Dedifferentiated amniotic fluid mesenchymal stem cell (primary cell): ENCODE results near the gene HOXC11.

ENCODE experiments used
- DNase-seq: peaks from one replicate; pipeline ENCODE4 v3.0.0-alpha.2; 2016; ENCODE audit errors: extremely low spot score

The HOXC11 gene

DNA sequence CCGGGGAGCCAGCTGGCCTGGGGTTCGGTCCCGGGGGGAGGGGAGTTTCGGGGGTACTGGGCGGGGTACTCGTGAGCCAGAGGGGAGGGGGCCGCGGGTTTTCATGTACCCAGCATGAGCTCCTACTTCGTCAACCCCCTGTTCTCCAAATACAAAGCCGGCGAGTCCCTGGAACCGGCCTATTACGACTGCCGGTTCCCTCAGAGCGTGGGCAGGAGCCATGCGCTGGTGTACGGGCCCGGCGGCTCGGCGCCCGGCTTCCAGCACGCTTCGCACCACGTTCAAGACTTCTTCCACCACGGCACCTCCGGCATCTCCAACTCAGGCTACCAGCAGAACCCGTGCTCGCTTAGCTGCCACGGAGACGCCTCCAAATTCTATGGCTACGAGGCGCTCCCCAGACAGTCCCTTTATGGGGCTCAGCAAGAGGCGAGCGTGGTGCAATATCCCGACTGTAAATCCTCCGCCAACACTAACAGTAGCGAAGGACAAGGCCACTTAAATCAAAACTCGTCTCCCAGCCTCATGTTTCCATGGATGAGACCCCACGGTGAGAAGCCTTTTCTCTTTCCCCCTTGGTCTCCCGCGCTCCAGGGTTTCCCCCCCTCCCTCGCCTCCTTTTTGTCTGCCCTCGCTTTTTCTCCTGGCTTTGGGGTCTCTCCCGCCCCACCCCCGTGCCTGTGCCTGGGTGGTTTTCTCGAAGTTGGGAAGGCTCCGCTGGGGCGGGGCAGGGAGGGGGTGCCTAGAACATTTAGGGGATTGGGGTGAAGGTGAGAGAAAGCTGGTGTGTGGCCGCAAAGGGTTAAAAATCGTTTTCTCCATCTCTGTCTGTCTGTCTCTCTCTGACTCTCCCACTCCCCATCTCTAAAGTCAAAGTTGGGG lies 36.5 kb downstream of the HOXC11 start:
- no peak for DNase-seq

DNA sequence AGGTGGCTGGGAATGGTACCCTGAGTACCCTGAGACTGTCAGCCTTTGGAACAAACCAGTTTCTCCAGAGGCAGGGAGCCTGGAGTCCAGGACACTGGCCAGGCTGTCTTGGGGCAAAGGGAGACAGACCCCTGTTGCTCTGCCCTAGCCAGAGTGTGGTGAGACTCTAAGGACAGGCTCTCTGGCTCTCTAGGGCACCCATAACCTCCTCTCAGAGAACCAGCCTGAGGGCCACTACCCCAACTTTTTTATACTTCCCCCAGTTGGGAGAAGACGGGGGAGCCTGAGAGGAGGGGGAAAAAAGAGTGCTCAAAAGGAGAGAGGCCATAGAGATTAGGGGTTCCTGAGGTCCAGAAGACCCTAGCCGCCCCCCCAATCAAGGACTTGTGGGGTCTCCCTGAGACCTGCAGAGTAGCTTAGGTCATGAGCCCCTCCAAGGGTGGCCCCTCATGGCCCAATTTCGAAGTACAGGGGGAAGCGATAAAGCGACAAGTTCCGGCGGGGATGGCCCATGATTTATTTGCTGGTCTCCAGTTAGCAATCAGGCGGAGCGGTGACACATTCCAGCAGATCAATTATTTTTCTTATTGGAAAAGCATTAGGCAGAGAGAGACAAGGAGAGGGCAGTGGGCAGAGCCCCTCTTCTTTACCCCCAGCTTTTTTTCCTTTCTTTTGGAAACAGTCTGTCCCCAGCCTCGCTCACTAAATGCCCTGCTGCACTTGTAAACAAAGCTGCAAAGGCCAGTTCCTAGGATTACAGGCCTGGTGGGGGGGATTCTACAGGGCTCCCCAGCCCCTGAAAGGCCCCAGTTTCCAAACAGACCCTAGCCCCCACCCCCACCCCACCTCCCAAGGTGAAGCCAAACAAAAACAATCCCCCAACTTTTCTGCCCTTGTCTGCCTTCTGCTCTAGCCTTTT lies 37.4 kb downstream of the HOXC11 start:
- DNase-seq: no peak

DNA sequence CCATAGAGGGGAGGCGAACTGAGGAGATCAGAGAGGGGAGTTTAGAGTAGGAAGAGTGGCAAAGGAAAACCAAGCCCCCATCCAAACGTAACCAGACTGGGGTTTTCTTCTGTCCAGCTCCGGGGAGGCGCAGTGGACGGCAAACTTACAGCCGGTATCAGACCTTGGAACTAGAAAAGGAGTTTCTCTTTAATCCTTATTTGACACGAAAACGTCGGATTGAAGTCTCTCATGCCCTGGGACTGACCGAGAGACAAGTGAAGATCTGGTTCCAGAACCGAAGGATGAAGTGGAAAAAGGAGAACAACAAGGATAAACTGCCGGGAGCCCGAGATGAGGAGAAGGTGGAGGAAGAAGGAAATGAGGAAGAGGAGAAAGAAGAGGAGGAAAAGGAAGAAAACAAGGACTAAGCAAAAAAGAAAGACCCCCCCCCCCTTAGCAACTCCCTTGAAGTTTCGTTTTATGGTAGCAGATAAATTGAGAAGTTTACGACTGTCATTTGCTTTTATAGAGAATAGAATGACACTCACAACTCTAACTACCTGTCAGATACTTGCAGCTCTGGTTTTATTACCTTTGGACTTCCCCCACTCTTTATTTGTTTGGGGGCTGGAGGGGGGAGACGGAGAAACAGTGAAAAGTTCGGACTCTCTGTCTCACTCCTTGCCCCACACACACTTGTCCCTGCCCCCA lies 38.2 kb downstream of the HOXC11 start:
- no peak for DNase-seq

DNA sequence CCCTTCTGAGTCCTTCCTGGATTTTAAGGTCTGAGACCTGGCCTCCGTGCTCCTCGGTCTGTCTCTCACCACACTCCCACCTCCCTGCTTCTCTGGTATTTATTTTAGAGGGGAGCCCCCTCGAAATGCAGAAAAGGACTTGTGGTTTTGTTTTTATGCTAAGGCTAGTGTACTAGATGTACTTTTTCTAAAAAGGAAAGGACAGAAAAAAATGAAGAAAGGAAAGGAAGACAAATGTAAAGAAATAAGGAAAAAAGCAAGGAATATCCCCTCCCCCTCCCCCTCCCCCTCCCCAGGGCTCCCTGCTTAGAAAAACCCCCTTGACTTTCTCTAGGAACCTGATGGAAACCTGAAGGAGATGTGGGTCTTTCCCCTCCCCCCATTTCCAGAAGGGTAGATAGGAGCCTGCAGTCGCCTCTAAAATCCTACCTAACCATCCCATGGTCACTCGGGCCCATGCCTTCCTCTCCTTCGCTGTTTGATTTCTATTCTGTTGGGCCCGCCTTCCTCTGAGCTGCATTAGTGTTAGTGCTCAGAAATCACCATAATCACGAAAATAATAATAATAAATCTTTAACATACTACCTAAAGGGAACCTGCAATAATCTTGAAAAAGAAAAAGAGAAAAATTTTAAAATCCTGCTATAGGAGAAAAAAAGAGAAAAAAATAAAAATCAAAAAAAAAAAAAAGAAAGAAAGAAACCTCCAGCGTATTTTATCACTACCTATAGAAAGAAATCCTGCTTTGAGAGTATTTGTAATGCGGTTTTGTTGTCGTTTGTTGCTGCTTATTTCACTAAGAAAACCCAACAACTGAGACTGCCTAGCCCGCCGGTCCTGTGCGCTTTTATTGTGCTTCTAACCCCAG lies 39.0 kb downstream of the HOXC11 start:
- DNase-seq: no peak

DNA sequence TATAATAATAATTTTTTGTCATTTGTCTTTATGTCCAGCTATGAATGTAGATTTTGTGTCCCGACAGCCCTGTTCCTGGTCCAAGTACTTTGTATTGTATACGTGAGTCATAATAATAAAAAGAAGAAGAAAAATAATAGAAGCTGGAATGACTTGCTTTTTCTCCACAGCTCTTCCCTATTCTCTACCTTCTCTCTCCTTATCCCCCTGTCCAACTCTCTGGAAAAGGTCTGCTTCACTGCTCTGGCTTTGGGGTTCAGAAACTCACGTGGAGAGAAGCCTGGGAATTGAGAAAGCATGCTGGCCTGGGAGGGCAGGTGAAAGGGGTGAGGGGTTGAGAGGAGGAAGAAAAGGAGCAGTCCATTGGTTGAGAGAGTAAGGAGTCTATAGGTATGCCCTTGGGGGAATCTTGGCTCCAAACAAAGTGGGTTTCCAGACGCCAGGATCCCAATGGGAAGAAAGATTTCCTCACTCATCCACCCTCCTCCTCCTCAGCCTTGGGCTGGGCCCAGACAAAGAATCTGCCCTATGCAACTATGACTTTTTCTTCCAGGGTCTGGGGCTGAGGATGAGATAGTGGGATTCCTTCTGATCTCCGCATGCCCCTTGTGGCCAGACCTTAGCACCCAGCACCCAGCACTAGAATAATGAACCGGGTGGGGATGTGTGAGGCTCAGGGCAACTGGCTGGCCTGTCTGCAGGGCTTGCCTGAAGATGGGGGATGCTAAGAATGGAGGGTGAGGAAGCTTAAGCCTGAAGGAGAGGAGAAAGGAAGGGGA lies 39.9 kb downstream of the HOXC11 start:
- no peak for DNase-seq

DNA sequence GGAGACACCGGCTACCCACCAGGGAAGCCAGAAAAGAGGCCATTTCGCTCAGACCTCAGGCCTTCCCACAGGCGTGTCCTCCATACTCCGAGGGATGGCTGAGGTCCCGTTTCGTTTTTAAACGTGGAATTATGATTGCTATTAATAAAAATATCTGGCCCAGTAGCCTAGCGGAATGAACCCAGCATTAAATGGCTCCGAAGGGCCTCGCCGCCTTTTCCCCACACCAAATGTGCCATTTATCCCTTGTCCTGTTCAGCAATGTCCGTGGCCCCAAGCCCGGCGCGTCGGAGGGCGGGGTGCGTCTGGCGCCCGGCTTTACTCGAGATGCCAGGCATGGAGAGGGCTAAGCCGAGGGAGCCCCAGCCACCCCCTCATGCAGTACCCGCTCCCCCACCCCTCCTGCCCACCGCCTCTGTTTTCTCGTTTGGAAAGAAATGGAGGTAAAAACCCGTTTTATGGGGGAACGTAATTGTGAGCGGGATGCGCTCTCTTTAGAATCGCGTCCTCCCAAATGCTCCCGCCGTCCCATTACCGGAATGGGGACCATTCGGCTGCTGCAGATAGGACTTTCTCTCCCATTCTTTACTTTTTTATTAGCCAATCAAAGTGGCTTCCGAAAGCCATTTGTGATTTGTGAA lies 41.6 kb downstream of the HOXC11 start:
- no peak for DNase-seq

DNA sequence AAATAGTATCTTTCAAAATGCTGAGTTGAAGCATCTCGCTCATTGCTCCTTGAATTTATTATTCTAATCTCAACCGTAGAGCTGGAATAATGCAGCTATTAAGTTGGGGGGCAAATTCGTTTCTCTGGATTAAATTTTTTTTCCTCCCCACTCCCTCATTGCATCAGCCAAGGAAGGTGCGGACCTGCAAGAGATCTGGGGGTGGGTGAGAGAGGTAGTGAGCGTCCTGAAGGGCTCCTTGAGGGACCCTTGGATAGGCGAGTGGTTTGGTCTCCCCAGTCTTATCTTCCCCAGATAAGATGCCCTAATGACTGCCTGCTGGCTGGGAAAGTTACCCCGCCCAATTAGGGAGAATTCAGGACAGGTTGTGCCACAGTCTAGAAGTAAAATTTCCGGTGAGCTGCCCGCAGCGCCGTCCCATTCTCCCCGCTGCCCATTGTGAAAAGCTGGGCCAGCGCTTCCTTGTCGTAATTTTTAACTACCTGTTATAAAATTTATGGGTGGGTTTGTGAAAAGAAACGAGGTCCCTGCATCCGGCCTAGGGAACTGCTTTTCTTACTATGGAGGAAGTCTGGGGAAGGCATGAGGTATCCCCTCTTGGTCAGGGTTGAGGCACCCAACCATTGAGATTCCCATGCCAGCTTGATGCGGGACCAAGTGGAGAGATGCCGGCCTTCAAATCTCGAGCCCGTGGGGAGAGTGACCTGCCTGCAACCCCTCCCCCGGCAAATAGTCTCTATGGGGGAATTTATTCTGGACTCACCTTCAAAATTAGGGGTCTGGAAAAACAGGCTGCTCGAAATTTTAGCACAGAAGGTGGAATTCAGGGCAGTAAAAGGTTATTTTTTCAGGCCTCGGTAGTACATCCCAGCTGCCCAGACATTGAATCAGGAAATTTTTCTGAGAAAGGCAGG lies 42.3 kb downstream of the HOXC11 start:
- no peak for DNase-seq

DNA sequence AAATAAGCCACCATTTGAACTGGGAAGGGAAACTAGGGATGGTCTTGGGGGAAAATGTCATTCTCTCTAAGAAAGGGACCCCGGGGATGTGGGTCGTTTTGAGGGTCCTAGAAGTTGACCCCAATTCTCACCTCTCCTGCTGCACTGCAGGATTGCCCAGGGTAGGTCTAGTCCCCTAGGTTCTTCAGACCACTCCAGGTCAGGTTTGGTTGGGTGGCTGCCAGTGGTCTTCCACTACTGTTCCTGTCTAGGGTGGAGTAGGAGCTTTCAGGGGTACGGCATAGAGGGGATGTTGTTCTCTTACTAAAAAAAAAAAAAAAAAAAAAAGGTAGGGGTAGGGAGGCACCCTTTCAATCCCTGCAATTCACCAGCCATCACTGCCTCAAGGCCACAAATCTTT lies 43.1 kb downstream of the HOXC11 start:
- no peak for DNase-seq

DNA sequence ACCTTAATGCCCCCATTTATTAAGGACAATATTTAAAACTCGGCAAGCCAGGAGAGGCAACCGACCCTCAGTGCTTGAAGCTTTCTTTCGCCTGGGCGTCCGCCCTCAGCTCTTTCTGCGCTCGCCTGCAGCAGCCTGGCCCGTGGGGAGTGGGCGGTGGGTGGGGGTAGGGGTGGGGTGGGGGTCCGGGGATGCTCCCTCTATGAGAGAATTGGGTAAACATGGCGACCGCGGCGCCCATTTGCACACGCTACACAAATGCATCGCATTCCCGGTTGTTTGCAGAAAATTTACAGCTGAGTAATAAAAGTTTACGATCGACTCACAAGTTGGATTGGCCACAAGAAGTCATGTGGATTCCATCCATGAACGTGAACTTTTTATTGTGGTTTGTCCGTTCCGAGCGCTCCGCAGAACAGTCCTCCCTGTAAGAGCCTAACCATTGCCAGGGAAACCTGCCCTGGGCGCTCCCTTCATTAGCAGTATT lies 43.6 kb downstream of the HOXC11 start:
- no peak for DNase-seq

DNA sequence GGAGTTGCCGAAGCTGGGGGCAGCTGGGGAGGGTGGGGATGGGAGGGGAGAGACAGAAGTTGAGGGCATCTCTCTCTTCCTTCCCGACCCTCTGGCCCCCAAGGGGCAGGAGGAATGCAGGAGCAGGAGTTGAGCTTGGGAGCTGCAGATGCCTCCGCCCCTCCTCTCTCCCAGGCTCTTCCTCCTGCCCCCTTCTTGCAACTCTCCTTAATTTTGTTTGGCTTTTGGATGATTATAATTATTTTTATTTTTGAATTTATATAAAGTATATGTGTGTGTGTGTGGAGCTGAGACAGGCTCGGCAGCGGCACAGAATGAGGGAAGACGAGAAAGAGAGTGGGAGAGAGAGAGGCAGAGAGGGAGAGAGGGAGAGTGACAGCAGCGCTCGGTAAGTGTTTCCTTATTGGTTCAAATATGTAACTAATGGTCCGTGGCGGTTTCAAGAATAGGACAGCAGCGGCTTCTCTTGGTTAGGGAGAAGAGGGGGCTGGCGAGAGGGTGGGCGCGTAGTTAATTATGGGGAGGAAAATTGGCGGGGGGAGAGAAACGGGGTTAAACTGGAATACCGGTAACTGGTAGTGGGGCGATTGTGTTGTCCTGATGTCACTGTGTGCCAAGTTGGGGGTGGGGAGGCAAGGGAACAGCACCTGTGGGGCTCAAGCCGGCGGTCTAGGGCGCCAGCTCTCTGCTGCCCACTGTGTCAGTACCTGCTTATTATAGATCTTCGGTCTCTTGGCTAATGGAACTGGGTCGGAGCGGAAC lies 44.3 kb downstream of the HOXC11 start:
- DNase-seq: no peak

DNA sequence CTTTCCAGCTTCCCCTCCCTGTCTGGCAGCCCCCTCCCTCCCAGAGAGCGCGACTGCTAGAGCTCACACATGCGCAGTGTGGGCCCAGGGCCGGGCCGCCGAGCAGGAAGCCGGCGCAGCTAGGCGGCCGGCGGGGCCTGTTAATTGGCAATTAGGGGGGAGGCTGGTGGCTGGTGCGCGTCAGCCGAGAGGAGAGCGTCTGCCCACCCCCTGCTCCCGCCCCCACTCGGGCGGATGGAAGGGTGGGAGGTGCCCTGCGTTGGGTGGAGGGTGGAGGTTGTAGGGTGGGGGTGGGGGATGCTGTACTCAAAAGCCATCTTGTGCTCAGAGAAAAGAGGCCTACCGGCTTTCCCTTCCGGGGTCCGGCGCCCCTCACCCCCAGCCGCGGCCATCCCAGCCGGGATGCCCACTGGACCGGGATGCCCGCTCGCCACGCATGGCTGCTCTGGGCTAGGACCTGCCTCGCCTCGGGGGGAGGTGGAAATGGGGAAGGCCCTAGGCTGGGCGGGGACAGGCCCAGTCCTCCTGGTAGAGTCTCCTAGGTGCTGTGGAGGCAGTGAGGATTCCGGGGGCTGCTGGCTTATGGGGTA lies 45.0 kb downstream of the HOXC11 start:
- DNase-seq: no peak

DNA sequence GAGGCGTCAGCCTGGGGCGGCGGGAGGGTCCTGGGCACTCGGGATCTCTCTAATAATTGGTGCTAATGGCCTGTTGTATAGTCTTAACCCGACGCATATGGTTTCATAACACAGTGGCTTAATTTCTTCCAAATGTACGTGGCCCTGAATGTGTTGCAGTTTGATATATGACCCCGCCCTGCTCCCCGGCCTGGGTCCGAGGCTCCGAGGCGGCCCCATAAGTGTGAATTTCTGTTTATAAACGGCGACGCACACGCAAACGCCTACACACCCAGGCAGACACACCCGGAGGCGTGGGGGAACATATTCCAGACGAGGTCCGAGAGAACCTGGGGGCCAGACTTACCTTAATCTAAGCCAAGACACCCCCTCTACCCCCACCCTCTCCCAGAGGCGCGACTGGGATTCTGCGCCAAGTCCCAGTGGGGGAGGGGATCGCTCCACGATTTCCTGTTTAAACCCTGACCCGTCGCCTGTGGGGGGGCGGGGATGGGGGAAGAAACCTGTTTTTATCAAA lies 45.6 kb downstream of the HOXC11 start:
- DNase-seq: no peak

DNA sequence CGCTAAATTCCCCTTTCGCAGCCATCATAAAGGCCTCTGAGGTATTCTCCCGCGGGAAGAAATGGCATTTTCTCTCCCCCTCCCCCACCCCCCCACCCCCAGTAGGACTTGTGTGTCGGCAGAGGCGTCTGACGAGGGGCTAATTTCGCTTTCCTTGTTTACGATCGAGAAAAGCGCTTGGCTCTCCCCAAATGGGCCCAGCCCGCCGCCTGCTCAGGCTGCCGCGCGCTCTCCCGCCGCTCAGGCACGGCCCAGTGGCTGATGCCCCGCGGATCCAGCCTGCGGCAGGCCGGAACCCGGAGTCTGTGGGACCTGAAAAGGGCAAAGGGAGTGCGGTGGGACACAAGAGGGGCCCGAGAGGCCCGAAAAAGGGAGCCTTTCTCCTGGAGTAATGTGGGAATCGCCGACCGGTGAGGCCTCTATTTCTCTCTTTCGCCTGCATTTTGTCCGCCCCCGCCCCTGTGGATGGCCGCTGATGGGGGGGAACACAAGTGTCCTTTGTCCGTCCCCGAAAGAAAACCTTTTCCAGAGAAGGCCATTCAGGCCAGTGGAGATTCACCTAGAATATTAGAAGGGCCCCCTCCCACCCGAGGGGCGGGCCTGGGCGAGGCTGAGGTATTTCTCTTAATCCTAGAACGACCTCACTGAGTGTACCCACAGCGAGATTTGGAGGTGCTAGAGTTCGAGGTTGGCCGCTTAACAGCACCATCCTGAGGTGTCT lies 46.3 kb downstream of the HOXC11 start:
- DNase-seq: no peak

DNA sequence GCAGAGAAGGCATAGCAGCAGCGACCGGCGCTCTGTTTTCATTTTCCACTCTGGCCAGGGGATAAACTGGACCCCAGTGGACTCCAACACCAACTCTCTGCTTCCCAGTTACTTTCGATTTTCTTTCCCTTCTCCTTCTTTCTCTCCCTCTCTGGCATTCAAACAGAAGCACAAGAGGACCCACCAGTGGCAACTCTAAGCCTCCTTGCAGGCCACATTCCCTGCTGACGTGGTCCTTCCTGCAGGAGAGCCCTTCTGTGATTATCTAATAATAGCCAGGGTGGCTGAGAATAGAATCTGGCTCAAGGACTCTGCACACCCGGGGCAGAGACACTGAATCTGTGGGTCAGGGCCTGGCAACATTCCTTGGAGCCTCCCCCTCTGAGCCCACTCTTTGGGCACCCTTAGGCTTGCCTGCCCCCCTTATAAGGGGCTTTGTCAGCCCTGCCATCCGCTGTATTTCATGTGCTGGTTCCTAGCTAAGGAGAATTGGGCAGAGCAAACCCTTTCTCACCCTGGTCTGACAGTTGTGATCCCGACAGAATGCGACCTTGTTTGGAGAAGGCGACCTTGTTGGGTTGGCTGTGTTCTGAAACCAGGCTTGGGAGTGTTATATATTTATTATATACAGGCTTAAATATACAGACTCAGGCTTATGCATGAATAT lies 47.1 kb downstream of the HOXC11 start:
- no peak for DNase-seq

DNA sequence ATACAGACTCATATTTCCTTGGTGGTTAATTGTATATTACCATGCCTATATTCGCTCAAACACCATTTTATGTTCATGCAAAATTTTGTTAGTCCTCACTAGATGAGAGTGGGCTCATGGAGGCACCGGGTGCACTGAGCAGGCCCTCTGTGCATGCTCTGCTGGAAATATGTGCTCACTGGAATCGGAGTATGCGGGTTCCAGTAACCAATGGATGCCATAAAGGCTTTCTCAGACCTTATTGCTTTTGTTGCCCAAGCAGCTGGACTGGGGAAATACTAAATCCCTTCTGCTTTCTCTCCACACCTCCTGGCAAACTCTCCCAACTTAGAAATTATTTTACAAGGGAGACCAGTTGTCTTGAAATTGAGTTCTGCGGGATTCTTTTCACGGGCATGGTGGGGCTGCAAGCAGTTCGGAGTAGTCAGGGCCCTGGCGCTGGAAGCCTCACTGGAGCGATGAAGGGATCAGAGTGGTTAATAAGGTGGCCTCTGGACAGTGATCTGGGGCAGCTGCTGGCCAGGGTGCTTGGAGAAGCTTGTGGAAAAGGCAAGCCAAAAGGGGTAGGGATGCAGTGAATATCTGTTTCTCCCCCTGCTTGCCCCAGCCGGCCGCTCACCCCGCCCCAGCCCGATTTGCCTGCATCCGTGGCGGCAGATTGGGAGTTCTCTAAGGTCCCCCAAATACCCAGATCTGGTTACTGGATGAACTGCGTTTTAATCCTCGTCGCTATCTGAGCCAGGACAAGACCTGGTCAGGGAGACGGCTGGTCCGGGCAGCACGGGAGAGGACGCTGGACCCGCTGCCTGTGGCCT lies 47.9 kb downstream of the HOXC11 start:
- no peak for DNase-seq
